GM19023 (cell line): ENCODE data around the gene KIAA1210.
"Not testable (repeated sequence)": the region's sequence is repeated elsewhere in the genome, so short reads cannot be mapped to it uniquely, and the experiment has no call there.

ENCODE experiments used
- ATAC-seq: cut with Tn5 transposase; IDR thresholded peaks from one replicate; pipeline ENCODE4 v1.9.1; 2021; ENCODE audit warnings: mild to moderate bottlenecking, moderate library complexity; ENCODE audit not compliant: unreplicated experiment

KIAA1210 gene

DNA sequence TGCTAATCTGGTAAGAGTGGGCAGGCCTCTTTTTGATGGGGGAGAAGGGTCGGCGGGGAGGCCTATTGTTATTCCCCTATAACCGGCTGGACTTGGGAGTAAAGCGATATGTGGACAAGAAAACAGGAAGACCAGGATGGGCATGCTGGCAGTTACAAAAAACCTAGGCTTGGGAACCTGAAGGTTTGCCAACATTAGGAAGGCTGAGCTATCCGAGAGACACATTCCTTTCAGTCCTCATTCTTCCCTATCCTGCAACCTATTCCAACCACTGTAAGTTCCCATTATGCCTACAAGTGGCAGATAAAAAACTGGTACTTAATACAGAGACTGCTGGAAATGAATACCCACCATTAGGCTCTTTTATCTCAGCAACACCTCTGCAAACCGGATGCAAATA lies 87.2 kb downstream of the KIAA1210 start:
- no peak for ATAC-seq

DNA sequence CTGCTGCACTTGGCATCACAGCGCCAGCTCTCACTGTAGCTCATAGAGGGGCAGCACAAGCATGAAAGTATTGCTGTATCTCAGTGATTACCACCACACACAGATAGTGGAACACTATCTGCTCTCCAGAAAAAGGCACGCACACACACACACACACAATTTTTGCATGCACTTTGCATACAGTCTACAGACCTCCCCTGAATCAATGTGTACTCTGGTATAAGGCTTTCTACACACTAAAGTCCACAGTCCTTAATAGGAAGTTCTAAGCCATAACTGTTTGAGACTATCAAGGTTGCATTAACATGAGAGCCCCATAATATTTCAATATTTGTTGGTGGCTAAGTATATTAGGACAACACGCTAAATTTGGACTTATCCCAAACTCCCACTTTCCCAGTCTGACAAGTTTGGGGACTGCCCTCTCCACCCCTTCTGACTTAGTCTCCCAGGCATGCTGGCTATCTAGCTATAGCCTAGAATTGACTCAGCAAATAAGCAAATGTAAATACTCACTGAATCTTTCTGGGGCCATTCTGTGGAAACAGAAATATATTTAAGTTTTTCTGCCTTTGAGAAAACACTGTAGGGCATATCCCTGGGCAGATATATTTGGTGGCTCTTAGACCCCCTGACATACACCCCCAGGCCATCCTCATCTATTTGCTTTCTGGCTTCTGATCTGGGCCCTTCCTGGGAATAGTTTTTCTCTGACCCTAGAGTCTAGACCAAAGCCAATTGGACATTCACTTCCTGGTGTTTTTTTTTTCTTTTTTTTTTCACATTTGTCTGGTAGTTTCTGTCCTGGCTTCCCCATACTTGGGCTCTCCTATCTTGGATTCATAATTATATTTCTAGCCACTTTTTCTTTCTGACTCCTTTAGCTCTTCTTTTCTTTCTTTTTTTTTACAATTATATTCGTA lies 91.2 kb downstream of the KIAA1210 start:
- ATAC-seq = no peak

- ATAC-seq = no peak
Measured at GRCh38 chrX:119030990-119031389, 96.6 kb downstream of the KIAA1210 start.

- ATAC-seq = not testable (repeated sequence)
Measured at GRCh38 chrX:119029656-119030055, 98.0 kb downstream of the KIAA1210 start.

- no peak for ATAC-seq
Measured at GRCh38 chrX:119028733-119029330, 98.8 kb downstream of the KIAA1210 start.
